Head of caudate nucleus (tissue), 42 donors: ENCODE results near the gene BTBD7.
"Not testable (repeated sequence)": the region's sequence is repeated elsewhere in the genome, so short reads cannot be mapped to it uniquely, and the experiment has no call there.

ENCODE experiments used
- DNase-seq, 42 donors: peaks; one replicate each; pipeline versions ENCODE4 v3.0.0 to v3.0.0-alpha.2; 2020 to 2021; ENCODE audit warnings: mixed read lengths in 7 of 42
- intact Hi-C: fragments of 100-400 bp; cut with DNase I; formaldehyde crosslinking; loops from one replicate; pipeline ENCODE4 v1.15.0; 2022

Gene BTBD7, protein sequence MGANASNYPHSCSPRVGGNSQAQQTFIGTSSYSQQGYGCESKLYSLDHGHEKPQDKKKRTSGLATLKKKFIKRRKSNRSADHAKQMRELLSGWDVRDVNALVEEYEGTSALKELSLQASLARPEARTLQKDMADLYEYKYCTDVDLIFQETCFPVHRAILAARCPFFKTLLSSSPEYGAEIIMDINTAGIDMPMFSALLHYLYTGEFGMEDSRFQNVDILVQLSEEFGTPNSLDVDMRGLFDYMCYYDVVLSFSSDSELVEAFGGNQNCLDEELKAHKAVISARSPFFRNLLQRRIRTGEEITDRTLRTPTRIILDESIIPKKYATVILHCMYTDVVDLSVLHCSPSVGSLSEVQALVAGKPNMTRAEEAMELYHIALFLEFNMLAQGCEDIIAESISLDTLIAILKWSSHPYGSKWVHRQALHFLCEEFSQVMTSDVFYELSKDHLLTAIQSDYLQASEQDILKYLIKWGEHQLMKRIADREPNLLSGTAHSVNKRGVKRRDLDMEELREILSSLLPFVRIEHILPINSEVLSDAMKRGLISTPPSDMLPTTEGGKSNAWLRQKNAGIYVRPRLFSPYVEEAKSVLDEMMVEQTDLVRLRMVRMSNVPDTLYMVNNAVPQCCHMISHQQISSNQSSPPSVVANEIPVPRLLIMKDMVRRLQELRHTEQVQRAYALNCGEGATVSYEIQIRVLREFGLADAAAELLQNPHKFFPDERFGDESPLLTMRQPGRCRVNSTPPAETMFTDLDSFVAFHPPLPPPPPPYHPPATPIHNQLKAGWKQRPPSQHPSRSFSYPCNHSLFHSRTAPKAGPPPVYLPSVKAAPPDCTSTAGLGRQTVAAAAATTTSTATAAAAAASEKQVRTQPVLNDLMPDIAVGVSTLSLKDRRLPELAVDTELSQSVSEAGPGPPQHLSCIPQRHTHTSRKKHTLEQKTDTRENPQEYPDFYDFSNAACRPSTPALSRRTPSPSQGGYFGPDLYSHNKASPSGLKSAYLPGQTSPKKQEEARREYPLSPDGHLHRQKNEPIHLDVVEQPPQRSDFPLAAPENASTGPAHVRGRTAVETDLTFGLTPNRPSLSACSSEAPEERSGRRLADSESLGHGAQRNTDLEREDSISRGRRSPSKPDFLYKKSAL

GRCh38 chr14:93332853-93333630, at the start of gene BTBD7:
BTBD7 (minus strand) TSS chr14:93333036; CDS start chr14:93296051, 36,985 bp downstream.
- intact Hi-C loops = loop anchor here (5.0 to 10.0 kb wide), 2 partner anchors 52 to 99 kb away; partner anchors contain the start of gene UNC79
- DNase-seq = peak; percentile 81 to 98 (median 95)

- intact Hi-C loops = loop anchor here (10.0 kb wide), 1 partner anchor 47 kb away; the partner anchor contains the start of gene BTBD7
- DNase-seq = no peak
These were observed 48.8 kb upstream of the BTBD7 start for GRCh38 chr14:93381644-93382043.

DNA sequence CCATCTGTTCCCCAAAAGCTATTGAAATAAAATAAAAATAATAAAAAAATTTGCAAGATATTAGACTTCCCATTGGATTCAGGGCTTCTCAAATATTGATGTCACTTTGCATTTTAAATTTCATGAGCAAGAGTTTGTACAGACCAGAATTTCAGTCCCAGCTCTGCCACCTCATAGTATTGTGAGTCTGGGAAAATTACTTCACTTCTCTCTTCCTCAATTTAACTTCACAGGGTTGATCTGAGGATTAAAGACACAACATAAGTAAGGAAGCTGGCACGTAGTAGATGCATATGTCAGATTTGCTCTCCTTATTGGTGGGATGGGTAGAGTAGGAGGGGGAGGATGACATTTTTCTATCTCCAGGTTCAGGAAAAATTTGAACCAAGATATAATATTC, 47.0 kb upstream of the BTBD7 start:
- DNase-seq = no peak
- intact Hi-C loops = loop anchor here (10.0 kb wide), 1 partner anchor 45 kb away; the partner anchor contains the start of gene BTBD7

DNA sequence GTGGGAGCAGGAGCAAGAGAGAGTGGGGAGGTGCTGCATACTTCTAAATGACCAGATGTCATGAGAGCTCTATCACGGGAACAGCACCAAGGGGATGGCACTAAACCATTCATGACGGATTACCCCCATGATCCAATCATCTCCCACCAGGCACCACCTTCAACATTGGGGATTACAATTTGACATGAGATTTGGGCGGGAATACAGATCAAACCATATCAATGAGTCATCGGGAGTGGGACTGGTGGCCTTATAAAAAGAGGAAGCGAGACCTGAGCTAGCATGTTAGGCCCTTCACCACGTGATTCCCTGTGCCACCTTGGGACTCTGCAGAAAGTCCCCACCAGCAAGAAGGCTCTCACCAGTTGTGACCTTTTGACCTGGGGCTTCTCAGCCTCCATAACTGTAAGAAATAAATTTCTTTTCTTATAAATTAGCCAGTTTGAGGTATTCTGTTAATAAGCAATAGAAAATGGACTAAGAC, 42.9 kb upstream of the BTBD7 start:
- intact Hi-C loops = no loop called here

GRCh38 chr14:93369713-93370266, 37.0 kb upstream of the BTBD7 start:
- peak in 3 of 42 donors; percentile 8 to 37 (median 17) for DNase-seq
- intact Hi-C loops = no loop called here

More for the DNA sequence above, 42.9 kb upstream of the BTBD7 start:
- peak in 1 of 42 donors; percentile 10 for DNase-seq

DNA sequence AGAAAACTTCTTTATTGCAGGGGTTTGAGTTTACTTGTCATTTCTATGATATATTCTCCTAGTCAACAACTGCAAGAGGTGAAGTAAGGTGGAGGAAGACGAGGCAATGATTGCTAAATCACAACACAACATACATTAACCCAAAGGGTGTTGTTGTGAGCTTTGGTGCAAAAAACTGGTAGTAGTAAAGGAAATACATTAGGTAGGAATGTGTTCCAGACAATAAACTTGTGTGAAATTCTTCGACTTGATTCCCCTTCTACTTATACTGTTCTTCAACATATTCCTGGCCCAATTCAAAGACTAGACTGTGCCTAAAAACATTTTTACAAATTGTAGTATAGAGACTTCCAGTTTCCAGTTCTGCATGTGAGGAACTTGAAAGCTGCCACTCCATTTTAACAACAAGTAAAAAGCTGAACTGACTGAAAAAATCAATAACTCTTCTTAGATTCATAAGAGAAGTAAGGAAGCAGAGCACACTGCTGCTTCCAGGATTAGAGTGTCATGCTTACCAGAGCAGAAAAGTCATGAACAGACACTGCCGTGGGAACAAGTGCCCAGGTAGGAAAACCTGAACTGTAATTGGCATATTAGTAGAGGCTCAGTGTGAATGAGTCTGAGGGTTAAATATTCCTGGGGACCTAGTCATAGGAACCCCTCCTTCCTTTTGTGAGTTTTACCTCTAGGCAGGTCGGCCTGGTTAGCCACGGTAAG, 36.3 kb upstream of the BTBD7 start:
- intact Hi-C loops = no loop called here
- no peak for DNase-seq

GRCh38 chr14:93354873-93355272, 22.0 kb upstream of the BTBD7 start:
- DNase-seq, intact Hi-C loops: not testable (repeated sequence)

- intact Hi-C loops = no loop called here
These were observed 15.5 kb upstream of the BTBD7 start for GRCh38 chr14:93348292-93348691.

DNA sequence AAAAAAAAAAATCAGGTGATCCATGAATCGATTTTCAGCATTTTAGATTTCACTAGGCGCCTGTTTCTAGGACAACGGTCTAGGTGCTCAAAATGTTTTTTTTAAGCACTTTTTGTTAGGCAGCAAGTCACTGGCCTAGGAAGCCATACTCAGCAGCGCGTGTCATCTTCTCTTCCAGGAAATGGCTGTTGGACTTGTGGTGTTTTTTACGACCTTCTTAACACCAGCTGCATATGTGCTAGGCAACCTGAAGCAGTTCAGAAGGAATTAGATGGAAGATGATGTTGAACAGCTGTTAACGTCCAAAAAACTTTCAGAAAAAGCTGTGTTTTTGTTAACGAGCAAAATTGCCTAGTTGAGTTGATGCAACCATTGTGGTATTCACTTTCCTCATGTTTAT, 15.0 kb upstream of the BTBD7 start:
- no peak for DNase-seq
- intact Hi-C loops = no loop called here

More at GRCh38 chr14:93348292-93348691, 15.5 kb upstream of the BTBD7 start:
- DNase-seq = no peak

- no peak for DNase-seq
- intact Hi-C loops = no loop called here
These were observed 14.3 kb upstream of the BTBD7 start, which contains the start of gene COX8C for GRCh38 chr14:93346926-93347721. COX8C (plus strand) TSS chr14:93347182; CDS start chr14:93347269, 87 bp downstream.

DNA sequence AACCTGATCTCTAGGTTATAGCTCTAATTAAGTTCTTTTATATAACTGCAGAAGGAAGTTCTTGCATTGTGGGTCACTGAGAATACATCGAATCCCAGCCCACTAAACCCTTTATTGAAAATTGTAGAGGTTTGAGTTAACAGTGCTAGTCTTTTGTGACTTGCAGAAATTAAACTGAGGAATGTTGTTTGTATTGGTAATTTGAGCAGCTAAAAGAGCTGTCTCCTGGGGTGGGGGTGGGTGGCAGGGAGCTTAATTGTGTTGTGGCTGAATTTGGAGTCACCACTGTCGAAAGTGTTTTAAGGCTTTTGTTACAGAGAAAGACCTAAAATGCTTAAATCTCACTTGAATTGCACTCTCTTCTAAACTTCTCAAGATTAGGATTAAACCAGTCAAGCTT, 11.0 kb upstream of the BTBD7 start:
- intact Hi-C loops = no loop called here
- DNase-seq = no peak

- intact Hi-C loops = no loop called here
- no peak for DNase-seq
These were observed 10.4 kb upstream of the BTBD7 start for GRCh38 chr14:93343266-93343665.

- intact Hi-C loops = loop anchor here (10.0 kb wide), 1 partner anchor 47 kb away; no protein-coding TSS in a partner anchor
- no peak for DNase-seq
These were observed 5.0 kb upstream of the BTBD7 start for GRCh38 chr14:93337884-93338283.

GRCh38 chr14:93337143-93337753, 4.4 kb upstream of the BTBD7 start:
- no peak for DNase-seq
- intact Hi-C loops = loop anchor here (10.0 kb wide), 1 partner anchor 48 kb away; no protein-coding TSS in a partner anchor

GRCh38 chr14:93333631-93334103, 831 bp upstream of the BTBD7 start:
- intact Hi-C loops = loop anchor here (5.0 to 10.0 kb wide), 2 partner anchors 51 to 99 kb away; partner anchors contain the start of gene UNC79
- DNase-seq = no peak
